ENCODE data around the gene FBXO17.

DNA sequence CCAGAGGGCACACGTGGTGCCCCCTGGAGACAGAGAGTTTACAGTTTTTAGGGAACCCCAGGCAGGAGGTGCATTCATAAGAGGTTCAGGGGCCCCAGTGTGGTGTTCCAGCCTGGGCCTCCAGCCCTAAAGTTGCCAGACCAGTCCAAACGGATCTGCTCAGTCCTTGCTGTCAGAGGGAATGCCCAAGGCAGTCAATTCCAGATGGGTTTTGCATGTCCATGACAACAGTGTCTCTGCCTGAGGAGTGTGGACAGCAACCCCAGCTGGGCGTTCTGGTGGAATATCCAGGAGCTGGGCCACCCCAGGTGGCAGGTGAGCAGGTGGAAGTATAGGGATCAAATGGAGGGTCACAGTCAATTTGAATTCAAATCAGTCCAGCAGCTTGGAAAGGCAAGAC lies 31.6 kb upstream of the FBXO17 start:
- TF ChIP-seq, protein P1, sequence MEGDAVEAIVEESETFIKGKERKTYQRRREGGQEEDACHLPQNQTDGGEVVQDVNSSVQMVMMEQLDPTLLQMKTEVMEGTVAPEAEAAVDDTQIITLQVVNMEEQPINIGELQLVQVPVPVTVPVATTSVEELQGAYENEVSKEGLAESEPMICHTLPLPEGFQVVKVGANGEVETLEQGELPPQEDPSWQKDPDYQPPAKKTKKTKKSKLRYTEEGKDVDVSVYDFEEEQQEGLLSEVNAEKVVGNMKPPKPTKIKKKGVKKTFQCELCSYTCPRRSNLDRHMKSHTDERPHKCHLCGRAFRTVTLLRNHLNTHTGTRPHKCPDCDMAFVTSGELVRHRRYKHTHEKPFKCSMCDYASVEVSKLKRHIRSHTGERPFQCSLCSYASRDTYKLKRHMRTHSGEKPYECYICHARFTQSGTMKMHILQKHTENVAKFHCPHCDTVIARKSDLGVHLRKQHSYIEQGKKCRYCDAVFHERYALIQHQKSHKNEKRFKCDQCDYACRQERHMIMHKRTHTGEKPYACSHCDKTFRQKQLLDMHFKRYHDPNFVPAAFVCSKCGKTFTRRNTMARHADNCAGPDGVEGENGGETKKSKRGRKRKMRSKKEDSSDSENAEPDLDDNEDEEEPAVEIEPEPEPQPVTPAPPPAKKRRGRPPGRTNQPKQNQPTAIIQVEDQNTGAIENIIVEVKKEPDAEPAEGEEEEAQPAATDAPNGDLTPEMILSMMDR (IDR thresholded peaks at IDR 0.05): no peak
- TF ChIP-seq POLR2A (IDR thresholded peaks at IDR 0.05): no peak
